Measurements from ENCODE around the gene UNC5C.

GRCh38 chr4:95162867-95163266, 385.9 kb downstream of the UNC5C start:
- TF ChIP-seq YY1 (IDR thresholded peaks at IDR 0.05; ENCODE audit: low read depth), result no peak
- no peak for TF ChIP-seq USF1 (IDR thresholded peaks at IDR 0.05; ENCODE audit: borderline replicate concordance, low read depth)
- TF ChIP-seq, protein P1, sequence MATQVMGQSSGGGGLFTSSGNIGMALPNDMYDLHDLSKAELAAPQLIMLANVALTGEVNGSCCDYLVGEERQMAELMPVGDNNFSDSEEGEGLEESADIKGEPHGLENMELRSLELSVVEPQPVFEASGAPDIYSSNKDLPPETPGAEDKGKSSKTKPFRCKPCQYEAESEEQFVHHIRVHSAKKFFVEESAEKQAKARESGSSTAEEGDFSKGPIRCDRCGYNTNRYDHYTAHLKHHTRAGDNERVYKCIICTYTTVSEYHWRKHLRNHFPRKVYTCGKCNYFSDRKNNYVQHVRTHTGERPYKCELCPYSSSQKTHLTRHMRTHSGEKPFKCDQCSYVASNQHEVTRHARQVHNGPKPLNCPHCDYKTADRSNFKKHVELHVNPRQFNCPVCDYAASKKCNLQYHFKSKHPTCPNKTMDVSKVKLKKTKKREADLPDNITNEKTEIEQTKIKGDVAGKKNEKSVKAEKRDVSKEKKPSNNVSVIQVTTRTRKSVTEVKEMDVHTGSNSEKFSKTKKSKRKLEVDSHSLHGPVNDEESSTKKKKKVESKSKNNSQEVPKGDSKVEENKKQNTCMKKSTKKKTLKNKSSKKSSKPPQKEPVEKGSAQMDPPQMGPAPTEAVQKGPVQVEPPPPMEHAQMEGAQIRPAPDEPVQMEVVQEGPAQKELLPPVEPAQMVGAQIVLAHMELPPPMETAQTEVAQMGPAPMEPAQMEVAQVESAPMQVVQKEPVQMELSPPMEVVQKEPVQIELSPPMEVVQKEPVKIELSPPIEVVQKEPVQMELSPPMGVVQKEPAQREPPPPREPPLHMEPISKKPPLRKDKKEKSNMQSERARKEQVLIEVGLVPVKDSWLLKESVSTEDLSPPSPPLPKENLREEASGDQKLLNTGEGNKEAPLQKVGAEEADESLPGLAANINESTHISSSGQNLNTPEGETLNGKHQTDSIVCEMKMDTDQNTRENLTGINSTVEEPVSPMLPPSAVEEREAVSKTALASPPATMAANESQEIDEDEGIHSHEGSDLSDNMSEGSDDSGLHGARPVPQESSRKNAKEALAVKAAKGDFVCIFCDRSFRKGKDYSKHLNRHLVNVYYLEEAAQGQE (IDR thresholded peaks at IDR 0.05; ENCODE audit: low read depth, low read length), result no peak
- no peak for TF ChIP-seq EP300 (IDR thresholded peaks at IDR 0.05; ENCODE audit: borderline replicate concordance in 1 of 2, low read depth in 1 of 2, low read length in 1 of 2)
